Colonic mucosa (tissue), 4 donors: Measurements from ENCODE around the gene AHI1. TPM values are rescaled to one million over a fixed set of nuclear protein-coding genes. Genes with fewer than 3 reads are reported as not detected.

Source experiments
- DNase-seq: peaks from one replicate; pipeline ENCODE4 v3.0.0-alpha.2; 2020
- H3K27ac ChIP-seq: fragments of 200-600 bp; one replicate; pipeline ENCODE4 v1.8.0; 2021
- H3K27me3 ChIP-seq: fragments of 200-600 bp; one replicate; pipeline ENCODE4 v1.8.0; 2021
- H3K36me3 ChIP-seq: fragments of 200-600 bp; one replicate; pipeline ENCODE4 v1.8.0; 2021
- H3K4me1 ChIP-seq: fragments of 200-600 bp; one replicate; pipeline ENCODE4 v1.8.0; 2021; ENCODE audit warnings: mild to moderate bottlenecking
- H3K4me3 ChIP-seq: fragments of 200-600 bp; one replicate; pipeline ENCODE4 v1.8.0; 2021
- H3K9ac ChIP-seq, 2 donors: one replicate each; pipeline ENCODE4 v1.7.0; 2013; ENCODE audit warnings: control low read depth in 2 of 2, low read depth in 2 of 2, low read length in 2 of 2
- H3K9me3 ChIP-seq: fragments of 200-600 bp; one replicate; pipeline ENCODE4 v1.8.0; 2021
- intact Hi-C: fragments of 100-400 bp; cut with DNase I; formaldehyde crosslinking; loops from one replicate; pipeline ENCODE4 v1.14.1; 2022
- total RNA-seq, 2 donors: library from RNA; stranded (reverse); fragmentation: NEBNext Ultra II Directional in 1 of 2; extraction: Animal tissue kit (Norgen Biotek cat#: 25700) in 1 of 2; gene quantifications; one replicate each; pipeline ENCODE4 v1.2.1, GENCODE V29; 2021
- TF ChIP-seq, protein P1 (sequence below): fragments of 200-600 bp; IDR thresholded peaks from one replicate; pipeline ENCODE4 v1.8.0; 2022; ENCODE audit warnings: antibody characterized with exemption, mild to moderate bottlenecking
- donor health status: healthy.
- donor health status: DM: no; HTN: no; CAD: no.
- donor health status: DM: no; HTN: no; CAD: no.

The AHI1 gene
- total RNA-seq, 2 donors from 2014 or later: 21.0 to 25.5 TPM

GRCh38 chr6:135434991-135435390, 62.5 kb downstream of the AHI1 start:
- Histone ChIP-seq H3K9me3 (no peaks in the 10 kb centered on the region), H3K36me3 (no peaks in the 10 kb centered on the region), H3K27ac (no peak overlapping the region), H3K4me3 (no peak overlapping the region), H3K9ac (no peak overlapping the region), H3K4me1 (no peaks in the 10 kb centered on the region), H3K27me3 (no peaks in the 10 kb centered on the region)
- TF ChIP-seq, protein P1, sequence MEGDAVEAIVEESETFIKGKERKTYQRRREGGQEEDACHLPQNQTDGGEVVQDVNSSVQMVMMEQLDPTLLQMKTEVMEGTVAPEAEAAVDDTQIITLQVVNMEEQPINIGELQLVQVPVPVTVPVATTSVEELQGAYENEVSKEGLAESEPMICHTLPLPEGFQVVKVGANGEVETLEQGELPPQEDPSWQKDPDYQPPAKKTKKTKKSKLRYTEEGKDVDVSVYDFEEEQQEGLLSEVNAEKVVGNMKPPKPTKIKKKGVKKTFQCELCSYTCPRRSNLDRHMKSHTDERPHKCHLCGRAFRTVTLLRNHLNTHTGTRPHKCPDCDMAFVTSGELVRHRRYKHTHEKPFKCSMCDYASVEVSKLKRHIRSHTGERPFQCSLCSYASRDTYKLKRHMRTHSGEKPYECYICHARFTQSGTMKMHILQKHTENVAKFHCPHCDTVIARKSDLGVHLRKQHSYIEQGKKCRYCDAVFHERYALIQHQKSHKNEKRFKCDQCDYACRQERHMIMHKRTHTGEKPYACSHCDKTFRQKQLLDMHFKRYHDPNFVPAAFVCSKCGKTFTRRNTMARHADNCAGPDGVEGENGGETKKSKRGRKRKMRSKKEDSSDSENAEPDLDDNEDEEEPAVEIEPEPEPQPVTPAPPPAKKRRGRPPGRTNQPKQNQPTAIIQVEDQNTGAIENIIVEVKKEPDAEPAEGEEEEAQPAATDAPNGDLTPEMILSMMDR: no peak
- intact Hi-C loops: no loop called here
- no peak for DNase-seq

DNA sequence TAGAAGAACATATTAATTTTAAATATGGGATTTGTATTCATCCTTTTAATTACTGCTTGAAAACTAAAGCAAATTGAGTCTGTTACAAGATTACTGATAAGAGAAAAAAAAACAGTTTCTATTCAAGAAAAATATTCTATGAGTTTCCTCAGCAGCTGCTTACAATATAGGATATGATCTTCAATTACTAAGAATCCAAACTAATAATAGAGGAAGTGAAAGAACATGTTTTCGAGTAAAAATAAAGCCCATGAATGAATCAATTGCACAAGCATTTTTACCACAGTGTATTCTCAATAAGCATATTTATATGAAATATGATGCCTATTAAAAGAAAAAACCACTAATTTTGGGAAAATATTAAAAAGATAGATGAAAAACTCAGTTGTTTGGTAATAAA, 63.4 kb downstream of the AHI1 start:
- H3K36me3 ChIP-seq: no peaks in the 10 kb centered on the region
- H3K9ac ChIP-seq: no peak overlapping the region
- H3K27me3 ChIP-seq: no peaks in the 10 kb centered on the region
- no peak overlapping the region for H3K4me3 ChIP-seq
- H3K27ac ChIP-seq: no peak overlapping the region
- DNase-seq: no peak
- intact Hi-C loops: no loop called here
- no peaks in the 10 kb centered on the region for H3K9me3 ChIP-seq
- H3K4me1 ChIP-seq: no peaks in the 10 kb centered on the region
- TF ChIP-seq, protein P1: no peak

DNA sequence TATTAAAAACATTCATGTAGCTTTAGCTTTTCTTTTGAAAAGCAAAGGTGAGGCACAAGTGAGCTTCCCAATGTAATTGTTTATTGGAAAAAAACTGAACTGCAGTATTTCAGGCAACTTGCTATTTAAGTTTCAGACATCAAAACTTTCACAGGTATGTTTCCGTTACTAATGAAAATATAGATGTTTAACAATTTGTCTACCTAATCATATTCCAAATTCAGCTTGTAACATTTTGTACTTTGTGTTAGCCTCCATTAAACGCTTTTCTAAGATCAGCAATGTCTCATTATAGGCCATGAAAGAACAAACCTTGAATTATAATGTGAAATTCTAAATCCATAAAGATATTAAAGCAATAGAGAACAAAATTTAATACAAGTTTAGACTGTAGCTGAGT, 69.5 kb downstream of the AHI1 start:
- H3K27ac ChIP-seq: no peak overlapping the region
- no peak overlapping the region for H3K4me3 ChIP-seq
- H3K27me3 ChIP-seq: no peaks in the 10 kb centered on the region
- no peaks in the 10 kb centered on the region for H3K36me3 ChIP-seq
- H3K4me1 ChIP-seq: no peaks in the 10 kb centered on the region
- TF ChIP-seq, protein P1: no peak
- H3K9ac ChIP-seq: no peak overlapping the region
- H3K9me3 ChIP-seq: no peaks in the 10 kb centered on the region
- intact Hi-C loops: no loop called here
- no peak for DNase-seq

- H3K4me3 ChIP-seq: no peak overlapping the region
- H3K27me3 ChIP-seq: no peaks in the 10 kb centered on the region
- intact Hi-C loops: no loop called here
- no peaks in the 10 kb centered on the region for H3K4me1 ChIP-seq
- no peak for DNase-seq
- no peak overlapping the region for H3K9ac ChIP-seq
- no peak overlapping the region for H3K27ac ChIP-seq
- no peaks in the 10 kb centered on the region for H3K9me3 ChIP-seq
- TF ChIP-seq, protein P1: no peak
- H3K36me3 ChIP-seq: no peaks in the 10 kb centered on the region
Observed at GRCh38 chr6:135426833-135427232, 70.7 kb downstream of the AHI1 start.

- TF ChIP-seq, protein P1: no peak
- DNase-seq: no peak
- Histone ChIP-seq H3K4me1 (no peaks in the 10 kb centered on the region), H3K27ac (no peak overlapping the region), H3K27me3 (no peaks in the 10 kb centered on the region), H3K9me3 (no peaks in the 10 kb centered on the region), H3K9ac (no peak overlapping the region), H3K4me3 (no peak overlapping the region), H3K36me3 (no peaks in the 10 kb centered on the region)
- intact Hi-C loops: no loop called here
Observed at GRCh38 chr6:135424385-135424784, 73.2 kb downstream of the AHI1 start.
